Stimulated activated CD8-positive, alpha-beta memory T cell treated with anti-CD3 and anti-CD28 coated beads, Interleukin-12 subunit alpha, Interleukin-12 subunit beta, amount 100 ng/mL, for 1 hour (primary cell): Measurements from ENCODE around the gene CIB2.
"Not testable (repeated sequence)": the region's sequence is repeated elsewhere in the genome, so short reads cannot be mapped to it uniquely, and the experiment has no call there.

Source experiments
- DNase-seq: peaks from one replicate; pipeline ENCODE4 v3.0.0-alpha.2; 2020; ENCODE audit warnings: low read depth

The CIB2 gene

DNA sequence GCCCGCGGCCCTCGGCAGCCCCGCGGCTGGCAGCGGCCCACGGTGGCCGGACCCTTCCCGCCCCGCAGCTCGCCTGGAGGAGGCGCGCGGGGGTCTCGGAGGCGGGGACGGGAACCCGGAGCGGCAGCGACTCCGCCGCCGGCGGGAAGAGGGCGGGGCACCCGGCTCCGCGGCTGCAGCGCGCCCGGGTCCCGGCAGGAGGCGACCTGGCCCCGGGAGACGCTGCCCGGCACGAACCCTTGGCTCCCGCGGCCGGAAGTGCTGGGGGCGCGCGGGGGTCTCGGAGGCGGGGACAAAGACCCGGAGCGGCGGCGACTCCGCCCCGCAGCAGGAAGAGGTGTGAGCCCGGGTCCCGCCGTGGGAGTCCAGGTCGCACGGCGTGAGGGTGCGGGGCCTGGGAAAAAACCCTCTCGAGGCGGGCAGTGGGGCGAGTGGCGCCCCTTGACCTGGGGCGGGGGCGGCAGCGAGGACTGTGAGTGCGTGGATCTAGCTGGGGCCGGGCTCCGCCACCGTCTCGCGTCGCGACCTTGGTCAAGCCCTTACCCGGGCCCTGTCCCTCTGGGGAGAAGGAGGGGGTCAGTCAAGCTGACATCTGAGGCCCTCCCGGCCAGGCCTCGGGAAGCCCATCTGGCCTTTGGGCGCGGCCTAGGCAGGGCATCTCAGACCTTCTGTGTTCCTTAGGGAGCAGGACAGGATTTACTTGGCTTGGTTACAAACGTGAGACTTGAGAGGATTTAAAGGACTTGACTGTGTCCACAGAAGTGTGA is at the start of gene CIB2:
CIB2 (minus strand) TSS at position 151 of the 767 bp plus-strand sequence. CDS start 230 bp downstream, outside the sequence.
- peak; percentile 51 for DNase-seq

- no peak for DNase-seq
Measured at GRCh38 chr15:78179906-78180305, 48.7 kb upstream of the CIB2 start.

DNA sequence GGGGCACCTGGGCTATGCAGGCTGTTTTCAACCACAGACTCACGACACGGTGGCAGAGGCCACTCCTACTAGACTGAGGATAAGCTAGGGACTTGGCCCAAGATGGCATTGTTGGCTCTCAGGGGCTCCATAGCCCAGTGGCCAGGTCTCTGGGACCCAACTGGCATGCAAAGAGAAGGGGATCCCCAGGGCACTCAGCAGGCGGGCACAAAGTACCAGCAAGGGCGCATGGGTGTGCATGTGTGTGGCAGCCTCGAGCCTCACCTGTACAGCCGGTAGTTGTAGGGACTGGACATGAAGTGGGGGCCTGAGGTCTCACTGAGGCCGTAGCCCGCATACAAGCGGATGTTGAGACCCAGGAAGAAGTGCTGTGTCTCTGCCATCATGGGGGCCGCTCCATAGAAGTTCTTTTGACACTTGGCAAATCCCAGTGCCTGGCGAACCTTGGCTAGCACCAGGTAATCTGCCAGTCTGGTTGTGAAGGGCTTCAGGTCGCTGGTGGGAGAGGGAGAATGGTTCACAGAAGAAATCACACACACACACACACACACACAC is 48.1 kb upstream of the CIB2 start:
- DNase-seq = no peak

GRCh38 chr15:78178064-78178463 is 46.8 kb upstream of the CIB2 start:
- DNase-seq = no peak

DNA sequence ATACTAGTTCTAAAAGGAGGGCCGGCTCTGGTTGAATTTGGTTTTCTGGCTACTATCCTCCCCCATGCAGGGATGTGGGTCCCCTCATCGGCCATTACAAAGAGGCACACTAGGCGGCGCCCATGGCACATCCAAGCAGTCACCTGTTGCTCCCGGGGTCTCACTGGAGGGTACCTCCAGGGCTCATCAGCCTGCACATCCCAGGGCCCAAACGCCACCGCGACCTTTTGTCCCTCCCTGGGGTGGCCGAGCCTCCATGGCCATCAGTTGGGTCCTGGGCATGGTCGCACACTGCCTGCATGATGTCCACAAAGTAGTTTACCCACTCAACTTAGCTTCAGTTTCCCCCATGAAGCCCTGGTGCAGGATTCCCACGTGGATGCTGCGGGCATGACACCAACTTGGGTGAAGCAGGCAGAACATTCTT is 46.2 kb upstream of the CIB2 start:
- DNase-seq = no peak

- no peak for DNase-seq
Measured at GRCh38 chr15:78175330-78175729, 44.1 kb upstream of the CIB2 start.

GRCh38 chr15:78174401-78174800 is 43.2 kb upstream of the CIB2 start:
- no peak for DNase-seq

GRCh38 chr15:78171864-78172472 is 40.7 kb upstream of the CIB2 start:
- DNase-seq = no peak

DNA sequence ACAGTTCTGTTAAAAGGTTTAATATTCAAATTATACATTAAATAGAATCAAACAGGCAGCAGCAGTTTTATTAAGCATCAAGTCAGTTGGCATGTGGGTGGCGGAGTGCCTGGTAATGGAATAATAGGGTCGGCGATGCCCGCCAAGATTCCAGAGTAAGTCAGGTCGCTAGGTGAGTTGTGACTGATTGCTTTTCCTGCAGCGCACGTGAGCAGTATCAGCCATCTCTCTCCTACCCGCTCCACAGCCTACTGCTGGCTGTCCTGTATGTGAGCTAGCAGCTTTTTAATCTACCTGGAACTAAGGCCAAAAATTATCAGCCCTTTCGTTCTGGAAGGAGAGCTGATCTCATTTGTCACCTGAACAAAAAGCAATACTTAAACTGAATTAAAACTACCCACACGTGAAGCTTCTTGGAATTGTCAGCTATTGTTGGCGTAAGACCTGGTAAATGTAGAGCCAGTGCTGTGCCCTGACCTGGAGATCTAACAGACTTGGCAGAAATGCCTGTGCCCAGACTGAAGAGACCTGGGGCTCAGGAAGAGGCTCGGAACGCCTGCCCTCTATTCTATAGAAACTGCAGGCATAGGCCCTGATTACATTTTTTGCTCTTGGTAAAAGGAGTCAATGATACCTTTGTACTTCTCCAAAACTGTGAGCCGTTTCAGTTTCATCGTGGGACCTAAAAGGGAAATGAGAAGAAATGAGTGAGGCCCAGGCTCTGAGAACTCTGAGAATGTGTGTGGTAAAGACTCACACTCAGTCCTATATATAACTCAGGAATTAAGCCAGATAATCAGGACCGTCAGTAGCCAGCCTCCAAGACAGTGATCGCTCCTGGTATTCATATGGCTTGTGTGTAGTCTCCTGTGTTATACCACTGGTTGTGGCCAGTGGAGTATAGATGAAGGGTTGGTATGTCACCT is 39.9 kb upstream of the CIB2 start:
- DNase-seq = no peak

GRCh38 chr15:78168608-78169007 is 37.4 kb upstream of the CIB2 start:
- no peak for DNase-seq

GRCh38 chr15:78167227-78167888 is 36.1 kb upstream of the CIB2 start:
- no peak for DNase-seq

DNA sequence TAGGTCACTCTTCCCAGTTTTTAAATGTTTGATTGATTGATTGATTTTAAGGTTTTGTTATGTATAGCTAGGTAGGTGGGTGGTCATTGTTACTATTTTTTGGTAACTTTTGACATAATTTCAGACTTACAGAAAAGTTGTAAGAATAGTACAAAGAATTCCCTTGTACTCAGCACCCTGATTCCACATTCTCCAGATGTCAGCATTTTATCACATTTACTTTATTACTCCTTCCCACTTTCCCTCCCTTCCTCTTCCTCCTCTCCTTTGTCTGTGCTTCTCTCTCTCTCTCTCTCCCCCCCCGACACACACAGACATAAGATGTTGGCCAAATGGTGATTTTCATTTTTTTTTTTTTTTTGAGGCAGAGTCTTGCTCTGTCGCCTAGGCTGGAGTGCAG is 32.8 kb upstream of the CIB2 start:
- DNase-seq = no peak

DNA sequence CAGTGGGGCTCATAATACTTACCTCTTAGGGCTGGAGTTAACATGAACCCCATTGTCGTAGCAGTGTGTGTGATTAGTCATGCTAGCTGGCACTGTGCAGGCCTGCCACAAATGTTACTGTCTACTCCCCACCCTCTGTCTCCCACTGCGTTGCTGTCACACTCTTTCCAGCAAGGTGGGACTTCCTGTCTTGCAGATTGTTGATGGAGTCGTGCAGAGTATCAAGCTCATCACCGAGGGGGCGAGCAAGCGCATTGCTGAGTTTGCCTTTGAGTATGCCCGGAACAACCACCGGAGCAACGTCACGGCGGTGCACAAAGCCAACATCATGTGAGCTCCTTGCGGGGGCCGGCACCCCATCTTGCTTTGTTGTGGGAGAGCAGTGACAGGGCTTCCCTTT is 30.8 kb upstream of the CIB2 start:
- DNase-seq = no peak

- DNase-seq = no peak
Measured at GRCh38 chr15:78159395-78159794, 28.1 kb upstream of the CIB2 start.

DNA sequence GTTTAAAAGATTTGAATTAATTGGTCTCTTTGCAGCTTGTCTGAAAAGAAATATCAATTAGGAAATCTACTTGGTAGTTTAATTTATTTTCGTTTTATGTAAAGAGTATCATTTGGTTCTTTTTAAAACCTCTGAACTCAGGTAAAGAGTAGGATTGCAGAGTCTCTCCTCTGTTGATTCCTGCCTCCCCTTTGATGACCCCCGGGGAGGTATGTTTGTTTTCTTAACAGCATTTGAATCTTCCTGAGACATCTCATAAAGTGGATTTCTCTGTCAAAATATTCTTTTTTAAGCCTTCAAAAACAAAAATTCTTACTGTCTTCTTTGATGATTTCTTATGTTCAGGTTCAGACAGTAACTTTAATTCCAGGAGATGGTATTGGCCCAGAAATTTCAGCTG is 26.0 kb upstream of the CIB2 start:
- no peak for DNase-seq

- DNase-seq = no peak
Measured at GRCh38 chr15:78156653-78157052, 25.4 kb upstream of the CIB2 start.

DNA sequence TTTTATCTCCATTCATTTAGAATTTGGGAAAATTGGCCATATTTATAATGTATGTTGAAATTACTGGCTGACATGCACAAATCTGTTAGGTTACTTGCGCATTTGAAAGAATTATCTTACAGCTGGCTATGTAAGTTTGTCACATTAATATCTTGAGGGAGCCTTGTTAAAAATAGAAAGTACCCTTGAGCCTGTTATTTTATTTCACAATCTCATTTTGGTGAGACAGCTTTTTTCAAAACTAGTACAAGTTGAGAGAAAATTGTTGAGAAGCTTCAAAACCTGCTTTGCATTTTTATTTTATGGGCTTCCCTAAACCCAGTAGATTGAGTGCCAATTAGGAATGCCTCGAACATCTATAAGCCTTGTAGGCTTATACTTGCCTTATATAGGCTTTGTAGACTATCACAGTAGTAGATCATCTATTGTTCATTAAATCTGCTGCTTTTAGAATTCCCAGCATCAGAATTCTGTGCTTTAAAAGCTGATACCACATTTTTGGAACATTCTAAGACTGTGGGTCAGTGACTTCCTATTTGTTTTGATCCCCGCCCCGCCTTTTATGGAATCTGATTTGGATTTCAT is 24.2 kb upstream of the CIB2 start:
- DNase-seq = no peak

GRCh38 chr15:78154955-78155354 is 23.7 kb upstream of the CIB2 start:
- DNase-seq = no peak

GRCh38 chr15:78151075-78151474 is 19.8 kb upstream of the CIB2 start:
- DNase-seq = not testable (repeated sequence)

DNA sequence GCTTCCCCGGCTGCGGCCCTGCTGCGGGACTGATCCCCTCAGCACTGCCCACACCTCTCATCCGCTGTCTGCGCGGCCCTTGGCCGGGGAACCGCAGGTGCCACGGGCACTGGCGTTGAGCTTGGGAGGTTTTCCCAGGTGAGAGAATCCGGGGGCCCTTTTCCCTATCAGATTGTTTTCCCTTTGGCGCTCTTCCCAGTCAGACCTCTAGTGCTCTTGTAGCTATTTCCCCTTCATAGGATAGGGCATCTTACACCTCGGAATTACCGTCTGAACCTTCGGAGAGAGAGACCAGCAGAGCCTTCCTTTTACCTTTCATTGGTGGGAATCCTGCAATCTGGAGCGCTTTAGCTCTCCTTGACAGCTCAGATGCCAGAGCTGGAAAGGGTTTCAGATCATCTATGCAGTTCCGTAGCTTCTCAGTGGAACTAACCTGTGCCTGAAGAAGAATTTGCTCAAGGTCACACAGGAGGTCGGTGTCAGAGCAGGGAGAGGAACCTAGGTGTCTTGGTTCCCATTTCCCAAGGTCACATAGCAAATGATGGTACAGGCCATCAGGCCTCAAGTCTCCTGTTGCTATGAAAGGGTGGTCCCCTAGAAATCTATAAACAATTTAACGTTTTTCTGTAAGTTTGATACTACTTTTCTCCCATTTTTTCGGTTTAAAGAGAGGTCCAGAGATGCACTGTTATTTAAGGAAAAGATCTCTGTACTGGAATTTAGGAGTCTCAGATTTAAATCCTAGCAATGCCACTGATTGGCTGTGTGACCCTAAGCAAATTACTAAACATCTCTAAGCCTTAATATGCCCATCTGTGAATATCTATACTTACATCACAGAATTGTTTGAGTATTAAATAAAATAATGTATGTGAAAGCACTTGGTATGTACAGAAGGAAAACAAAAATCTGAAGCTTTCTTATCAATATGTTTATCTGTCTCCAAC is 18.8 kb upstream of the CIB2 start:
- no peak for DNase-seq
